Esophagus squamous epithelium (tissue), 5 donors: ENCODE results near the gene MCAM. TPM values are rescaled to one million over a fixed set of nuclear protein-coding genes. Genes with fewer than 3 reads are reported as not detected.
A peak's percentile ranks its signal among the peaks of the same experiment; 100 is the strongest.

Source experiments
- DNase-seq: peaks from one replicate; lab custom pipeline; 2025; lab: John Stamatoyannopoulos, UW
- H3K27ac ChIP-seq, 4 donors: fragments of 200-600 bp; sonication (generic); one replicate each; pipeline ENCODE4 v1.5.1; 2016 to 2019; ENCODE audit warnings: mild to moderate bottlenecking in 1 of 4
- H3K27me3 ChIP-seq, 4 donors: fragments of 200-600 bp; sonication (generic); 1 replicate in 3 of 4; 2 replicates in 1 of 4; pipeline versions ENCODE4 v1.5.1 to v1.6.0; 2017 to 2021; ENCODE audit warnings: antibody characterized with exemption in 1 of 4
- H3K36me3 ChIP-seq, 3 donors: fragments of 200-600 bp; sonication (generic); one replicate each; pipeline ENCODE4 v1.5.1; 2016 to 2019
- H3K4me1 ChIP-seq, 3 donors: fragments of 200-600 bp; sonication (generic); one replicate each; pipeline ENCODE4 v1.5.1; 2017 to 2019
- H3K4me3 ChIP-seq, 4 donors: fragments of 200-600 bp; sonication (generic); 1 replicate in 3 of 4; 2 replicates in 1 of 4; pipeline ENCODE4 v1.5.1; 2016 to 2019; ENCODE audit warnings: mild to moderate bottlenecking in 2 of 4, moderate library complexity in 1 of 4
- H3K9me3 ChIP-seq, 3 donors: fragments of 200-600 bp; sonication (generic); one replicate each; pipeline ENCODE4 v1.5.1; 2016 to 2019
- POLR2A ChIP-seq, 4 donors: fragments of 450-650 bp; IDR thresholded peaks; one replicate each; pipeline ENCODE4 v1.6.1; 2017; ENCODE audit warnings: antibody characterized with exemption in 4 of 4, mild to moderate bottlenecking in 4 of 4, moderate library complexity in 3 of 4
- WGBS, 2 donors: methylation state at CpG; one replicate each; pipeline ENCODE4 v1.1.5; 2018; 5-methylcytosine and 5-hydroxymethylcytosine counted together
- intact Hi-C: fragments of 100-400 bp; cut with DNase I; formaldehyde crosslinking; loops from one replicate; pipeline ENCODE4 v1.15.0; 2022
- total RNA-seq, 4 donors: library from RNA; depleted of rRNA; stranded (reverse); fragments of >200 nt; gene quantifications; one replicate each; pipeline ENCODE4 v1.1.0, GENCODE V29; 2016
- TF ChIP-seq, protein P1 (sequence below), 6 experiments: fragments of 450-650 bp in 4 of 6; fragments of 200-600 bp in 2 of 6; sonication (generic) in 2 of 6; IDR thresholded peaks; one replicate each; pipeline ENCODE4 v1.5.1; 2016 to 2019; ENCODE audit warnings: antibody characterized with exemption in 6 of 6, mild to moderate bottlenecking in 4 of 6, moderate library complexity in 4 of 6
- donor health status: DM: yes; HTN: yes; CAD: no.

The MCAM gene
- total RNA-seq, 4 donors from 2014 or later = 20.8 to 169 (median 80.9) TPM

GRCh38 chr11:119338318-119338890 is 21.5 kb upstream of the MCAM start:
- WGBS, 2 donors = 13 to 25% methylated on average over 11 to 12 of the region's 17 CpGs
- DNase-seq = no peak
- TF ChIP-seq, protein P1, sequence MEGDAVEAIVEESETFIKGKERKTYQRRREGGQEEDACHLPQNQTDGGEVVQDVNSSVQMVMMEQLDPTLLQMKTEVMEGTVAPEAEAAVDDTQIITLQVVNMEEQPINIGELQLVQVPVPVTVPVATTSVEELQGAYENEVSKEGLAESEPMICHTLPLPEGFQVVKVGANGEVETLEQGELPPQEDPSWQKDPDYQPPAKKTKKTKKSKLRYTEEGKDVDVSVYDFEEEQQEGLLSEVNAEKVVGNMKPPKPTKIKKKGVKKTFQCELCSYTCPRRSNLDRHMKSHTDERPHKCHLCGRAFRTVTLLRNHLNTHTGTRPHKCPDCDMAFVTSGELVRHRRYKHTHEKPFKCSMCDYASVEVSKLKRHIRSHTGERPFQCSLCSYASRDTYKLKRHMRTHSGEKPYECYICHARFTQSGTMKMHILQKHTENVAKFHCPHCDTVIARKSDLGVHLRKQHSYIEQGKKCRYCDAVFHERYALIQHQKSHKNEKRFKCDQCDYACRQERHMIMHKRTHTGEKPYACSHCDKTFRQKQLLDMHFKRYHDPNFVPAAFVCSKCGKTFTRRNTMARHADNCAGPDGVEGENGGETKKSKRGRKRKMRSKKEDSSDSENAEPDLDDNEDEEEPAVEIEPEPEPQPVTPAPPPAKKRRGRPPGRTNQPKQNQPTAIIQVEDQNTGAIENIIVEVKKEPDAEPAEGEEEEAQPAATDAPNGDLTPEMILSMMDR (IDR thresholded peaks at IDR 0.05) = peak; percentile 65 to 84 (median 82)
- no peak for TF ChIP-seq POLR2A (IDR thresholded peaks at IDR 0.05)
- Histone ChIP-seq H3K27me3 (peaks cover 0 to 43% (median 0%) of the 10 kb centered on the region in 4 donors), H3K9me3 (no peaks in the 10 kb centered on the region), H3K4me1 (peaks cover 42 to 83% (median 52%) of the 10 kb centered on the region in 3 donors), H3K27ac (peak overlapping the region in 3 of 4 donors; percentile 89 to 92 (median 91)), H3K36me3 (peaks cover 0 to 18% (median 0%) of the 10 kb centered on the region in 3 donors), H3K4me3 (peak overlapping the region in 2 of 4 donors; percentile 63 to 74)
- intact Hi-C loops = no loop called here

GRCh38 chr11:119337581-119338317 is 20.8 kb upstream of the MCAM start:
- DNase-seq = no peak
- TF ChIP-seq, protein P1 (IDR thresholded peaks at IDR 0.05) = no peak
- Histone ChIP-seq H3K4me1 (peaks cover 42 to 83% (median 52%) of the 10 kb centered on the region in 3 donors), H3K9me3 (no peaks in the 10 kb centered on the region), H3K4me3 (no peak overlapping the region), H3K27me3 (peaks cover 0 to 42% (median 0%) of the 10 kb centered on the region in 4 donors), H3K27ac (peak overlapping the region in 3 of 4 donors; percentile 52 to 92 (median 91)), H3K36me3 (peaks cover 0 to 18% (median 0%) of the 10 kb centered on the region in 3 donors)
- intact Hi-C loops = no loop called here
- WGBS, 2 donors = 39 to 49% methylated on average over 3 to 4 of the region's 9 CpGs

- peaks cover 42 to 80% (median 50%) of the 10 kb centered on the region in 3 donors for H3K4me1 ChIP-seq
Measured at GRCh38 chr11:119336744-119337469, 20.0 kb upstream of the MCAM start.

DNA sequence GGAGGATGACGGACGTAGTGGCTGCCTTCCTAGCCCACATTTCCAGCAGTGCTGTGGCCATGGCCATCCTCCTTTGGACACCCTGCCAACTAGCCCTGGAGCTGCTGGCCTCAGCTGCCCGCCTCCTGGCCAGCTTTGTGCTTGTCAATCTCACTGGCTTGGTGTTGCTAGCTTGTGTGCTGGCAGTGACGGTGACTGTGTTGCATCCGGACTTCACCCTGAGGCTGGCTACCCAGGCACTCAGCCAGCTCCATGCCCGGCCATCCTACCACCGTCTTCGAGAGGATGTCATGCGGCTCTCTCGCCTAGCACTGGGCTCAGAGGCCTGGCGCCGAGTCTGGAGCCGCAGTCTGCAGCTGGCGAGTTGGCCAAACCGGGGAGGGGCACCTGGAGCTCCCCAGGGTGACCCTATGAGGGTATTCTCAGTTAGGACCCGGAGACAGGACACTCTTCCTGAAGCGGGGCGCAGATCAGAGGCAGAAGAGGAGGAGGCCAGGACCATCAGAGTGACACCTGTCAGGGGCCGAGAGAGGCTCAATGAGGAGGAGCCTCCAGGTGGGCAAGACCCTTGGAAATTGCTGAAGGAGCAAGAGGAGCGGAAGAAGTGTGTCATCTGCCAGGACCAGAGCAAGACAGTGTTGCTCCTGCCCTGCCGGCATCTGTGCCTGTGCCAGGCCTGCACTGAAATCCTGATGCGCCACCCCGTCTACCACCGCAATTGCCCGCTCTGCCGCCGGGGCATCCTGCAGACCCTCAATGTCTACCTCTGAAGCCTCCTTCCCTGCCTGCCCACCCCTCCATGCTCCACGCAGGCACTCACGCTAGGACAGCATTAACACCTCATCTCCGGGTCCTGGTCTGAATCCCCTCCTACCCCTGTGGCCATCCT is 19.0 kb upstream of the MCAM start:
- peak overlapping the region in 1 of 4 donors; percentile 90 for H3K4me3 ChIP-seq
- H3K9me3 ChIP-seq = no peaks in the 10 kb centered on the region
- peaks cover 34 to 70% (median 42%) of the 10 kb centered on the region in 3 donors for H3K4me1 ChIP-seq
- 90% methylated on average over 15 to 16 of the region's 30 CpGs for WGBS, 2 donors
- no peak overlapping the region for H3K27ac ChIP-seq
- TF ChIP-seq, protein P1 (IDR thresholded peaks at IDR 0.05) = no peak
- no peak for TF ChIP-seq POLR2A (IDR thresholded peaks at IDR 0.05)
- intact Hi-C loops = no loop called here
- H3K36me3 ChIP-seq = peaks cover 0 to 18% (median 0%) of the 10 kb centered on the region in 3 donors
- no peak for DNase-seq
- H3K27me3 ChIP-seq = peaks cover 0 to 23% (median 0%) of the 10 kb centered on the region in 4 donors

More at GRCh38 chr11:119336744-119337469, 20.0 kb upstream of the MCAM start:
- H3K27me3 ChIP-seq = peaks cover 0 to 33% (median 0%) of the 10 kb centered on the region in 4 donors
- no peaks in the 10 kb centered on the region for H3K9me3 ChIP-seq
- DNase-seq = no peak
- peaks cover 0 to 18% (median 0%) of the 10 kb centered on the region in 3 donors for H3K36me3 ChIP-seq
- TF ChIP-seq, protein P1 (IDR thresholded peaks at IDR 0.05) = no peak
- TF ChIP-seq POLR2A (IDR thresholded peaks at IDR 0.05) = no peak
- WGBS, 2 donors = 80 to 87% methylated on average over 5 to 6 of the region's 9 CpGs
- no peak overlapping the region for H3K4me3 ChIP-seq
- H3K27ac ChIP-seq = peak overlapping the region in 1 of 4 donors; percentile 91
- intact Hi-C loops = no loop called here
